Stomach (tissue), 4 donors: ENCODE data around the gene MEF2A.

Experiments used
- CTCF ChIP-seq, 7 experiments: fragments of 450-650 bp in 4 of 7; fragments of 200-600 bp in 3 of 7; sonication (generic) in 3 of 7; IDR thresholded peaks; one replicate each; pipeline ENCODE4 v1.5.1; 2016 to 2019; ENCODE audit warnings: antibody characterized with exemption in 7 of 7, control low read depth in 2 of 7, mild to moderate bottlenecking in 1 of 7
- EP300 ChIP-seq: sonication (generic); formaldehyde crosslinking; IDR thresholded peaks from one replicate; pipeline ENCODE4 v1.6.1; 2017; ENCODE audit warnings: antibody characterized with exemption
- POLR2A ChIP-seq, 4 donors: fragments of 450-650 bp; IDR thresholded peaks; one replicate each; pipeline ENCODE4 v1.6.1; 2016; ENCODE audit warnings: antibody characterized with exemption in 4 of 4, control low read depth in 2 of 4, mild to moderate bottlenecking in 1 of 4, moderate library complexity in 1 of 4
- POLR2AphosphoS5 ChIP-seq, 3 donors: sonication (generic); formaldehyde crosslinking; IDR thresholded peaks; one replicate each; pipeline ENCODE4 v1.6.1; 2016; ENCODE audit warnings: antibody characterized with exemption in 3 of 3

DNA sequence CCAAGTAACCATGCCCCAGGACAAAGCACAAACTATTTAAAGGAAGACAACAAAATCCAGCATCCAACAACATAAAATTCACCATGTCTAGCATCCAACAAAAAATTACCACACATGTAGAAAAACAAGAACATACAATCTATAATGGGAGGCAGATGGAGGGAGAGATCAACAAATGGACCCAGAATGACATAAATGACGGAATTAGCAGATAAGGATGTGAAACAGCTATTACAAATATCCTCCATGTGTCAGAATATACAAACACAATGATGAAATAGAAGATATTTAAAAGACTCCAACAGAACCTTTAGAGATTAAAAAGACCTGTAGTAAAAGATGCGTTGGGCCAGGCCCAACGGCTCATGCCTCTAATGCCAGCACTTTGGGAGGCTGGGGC lies 156.6 kb downstream of the MEF2A start:
- no peak for TF ChIP-seq CTCF (IDR thresholded peaks at IDR 0.05)
- no peak for TF ChIP-seq POLR2A (IDR thresholded peaks at IDR 0.05)
- no peak for TF ChIP-seq POLR2AphosphoS5 (IDR thresholded peaks at IDR 0.05)
- TF ChIP-seq EP300, result no peak
